Measurements from ENCODE around the gene PBX3. TPM values are rescaled to one million over a fixed set of nuclear protein-coding genes. Genes with fewer than 3 reads are reported as not detected.
A peak's percentile ranks its signal among the peaks of the same experiment; 100 is the strongest.
"Not testable (repeated sequence)": the region's sequence is repeated elsewhere in the genome, so short reads cannot be mapped to it uniquely, and the experiment has no call there.

The PBX3 gene
- total RNA-seq, 1 donor from 2014 or later, result 13.8 TPM

DNA sequence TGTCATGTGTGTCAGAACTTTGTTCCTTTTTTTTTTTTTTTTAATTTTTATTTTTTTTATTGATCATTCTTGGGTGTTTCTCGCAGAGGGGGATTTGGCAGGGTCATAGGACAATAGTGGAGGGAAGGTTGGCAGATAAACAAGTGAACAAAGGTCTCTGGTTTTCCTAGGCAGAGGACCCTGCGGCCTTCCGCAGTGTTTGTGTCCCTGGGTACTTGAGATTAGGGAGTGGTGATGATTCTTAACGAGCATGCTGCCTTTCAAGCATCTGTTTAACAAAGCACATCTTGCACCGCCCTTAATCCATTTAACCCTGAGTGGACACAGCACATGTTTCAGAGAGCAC, 32.0 kb downstream of the PBX3 start:
- not testable (repeated sequence) for ATAC-seq

DNA sequence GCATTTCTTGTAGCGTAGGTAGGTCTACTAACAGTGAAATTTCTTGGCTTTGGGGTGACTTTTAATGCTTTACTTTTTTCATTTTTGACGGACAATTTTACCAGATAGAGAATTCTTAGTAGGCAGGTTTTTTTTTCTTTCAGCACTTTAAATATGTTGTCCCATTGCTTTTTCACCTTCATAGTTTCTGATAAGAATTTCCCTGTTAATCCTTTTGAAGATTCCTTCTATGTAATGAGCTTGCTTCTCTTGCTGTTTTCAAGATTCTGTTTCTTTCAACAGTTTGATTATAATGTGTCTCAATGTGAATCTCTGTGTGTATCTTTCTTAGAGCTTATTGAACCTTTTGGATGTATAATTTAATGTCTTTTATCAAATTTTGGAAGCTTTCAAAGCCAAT, 35.5 kb downstream of the PBX3 start:
- ATAC-seq, result no peak

DNA sequence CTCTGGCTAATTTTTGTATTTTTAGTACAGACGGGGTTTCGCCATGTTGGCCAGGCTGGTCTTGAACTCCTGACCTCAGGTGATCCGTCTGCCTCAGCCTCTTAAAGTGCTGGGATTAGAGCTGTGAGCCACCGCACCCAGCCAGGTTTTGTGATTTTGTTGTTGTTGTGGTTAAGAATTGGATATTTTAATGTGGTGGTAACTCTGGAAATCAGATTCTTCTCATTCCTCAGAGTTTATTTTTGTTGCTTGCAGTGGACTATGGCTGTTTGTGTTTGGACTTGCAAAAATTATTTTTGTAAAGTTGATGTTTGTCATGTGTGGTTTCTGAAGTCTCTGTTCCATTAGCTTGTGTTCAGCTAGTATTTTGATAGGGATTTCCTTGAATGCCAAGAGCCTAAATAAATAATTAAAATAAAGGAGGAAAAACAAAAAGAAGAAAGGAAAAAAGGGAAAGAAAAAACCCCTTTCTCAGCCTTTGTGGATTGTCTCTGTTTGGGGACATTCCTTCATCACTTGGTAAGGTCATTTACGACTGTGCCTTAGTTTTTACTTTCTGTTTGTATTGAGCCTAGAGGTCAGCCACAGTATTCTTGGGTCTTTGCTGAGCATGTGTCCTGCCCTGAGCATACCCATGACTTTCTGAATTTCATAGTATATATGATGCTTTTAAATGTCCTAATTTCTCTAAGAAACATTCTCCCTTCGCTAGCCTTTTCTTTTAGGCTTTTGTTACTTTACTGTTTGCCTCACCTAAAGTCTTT, 37.3 kb downstream of the PBX3 start:
- ATAC-seq, result no peak

DNA sequence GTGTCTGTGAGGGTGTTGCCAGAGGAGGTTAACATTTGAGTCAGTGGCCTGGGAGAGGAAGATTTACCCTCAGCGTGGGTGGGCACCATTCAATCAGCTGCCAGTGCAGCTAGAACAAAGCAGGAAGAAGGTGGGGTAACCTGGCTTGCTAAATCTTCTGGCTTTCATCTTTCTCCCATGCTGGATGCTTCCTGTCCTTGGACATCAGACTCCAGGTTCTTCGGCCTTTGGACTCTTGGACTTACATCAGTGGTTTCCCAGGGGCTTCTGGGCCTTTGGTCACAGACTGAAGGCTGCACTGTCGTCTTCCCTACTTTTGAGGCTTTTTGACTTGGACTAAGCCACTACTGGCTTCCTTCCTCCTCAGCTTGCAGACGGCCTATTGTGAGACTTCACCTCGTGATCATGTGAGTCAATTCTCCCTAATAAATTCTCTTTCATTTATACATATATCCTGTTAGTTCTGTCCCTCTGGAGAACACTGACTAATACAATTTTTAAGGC, 38.1 kb downstream of the PBX3 start:
- ATAC-seq, result no peak

DNA sequence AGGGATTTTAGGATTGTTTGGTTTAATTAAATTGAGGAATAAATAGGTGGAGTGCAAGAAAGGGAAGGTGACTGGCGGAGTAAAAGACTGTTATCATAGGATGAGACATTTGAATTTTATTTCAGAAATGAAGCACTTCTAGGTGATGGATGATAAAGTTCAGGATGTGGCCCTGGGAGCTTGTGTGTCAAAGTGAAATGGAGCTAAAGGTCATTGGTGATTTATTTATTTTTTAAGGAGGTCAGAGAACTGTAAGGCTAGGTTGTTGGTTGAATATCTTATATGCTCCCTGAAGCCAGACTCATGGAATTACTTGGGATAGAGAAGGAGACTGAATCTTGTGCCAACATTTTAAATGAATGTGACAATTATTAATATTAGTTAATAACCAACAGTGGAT, 40.5 kb downstream of the PBX3 start:
- ATAC-seq, result no peak

DNA sequence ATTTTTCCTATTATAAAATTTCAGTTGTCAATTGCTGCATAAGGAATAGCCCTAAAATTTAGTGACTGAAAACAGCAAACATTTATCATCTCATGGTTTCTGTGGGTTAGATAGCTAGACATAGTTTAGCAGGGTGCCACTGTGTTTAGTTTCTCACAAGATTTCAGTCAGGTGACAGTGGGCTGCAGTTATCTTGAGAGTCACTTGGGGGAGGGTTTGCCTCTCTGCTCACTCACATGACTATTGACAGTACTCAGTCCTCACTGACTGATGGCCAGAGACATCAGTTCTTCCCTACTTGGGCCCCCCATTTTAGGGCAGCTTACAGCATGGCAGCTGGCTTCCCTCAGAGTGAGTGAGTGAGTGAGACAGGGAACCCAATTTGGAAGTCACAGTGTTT, 42.0 kb downstream of the PBX3 start:
- no peak for ATAC-seq

DNA sequence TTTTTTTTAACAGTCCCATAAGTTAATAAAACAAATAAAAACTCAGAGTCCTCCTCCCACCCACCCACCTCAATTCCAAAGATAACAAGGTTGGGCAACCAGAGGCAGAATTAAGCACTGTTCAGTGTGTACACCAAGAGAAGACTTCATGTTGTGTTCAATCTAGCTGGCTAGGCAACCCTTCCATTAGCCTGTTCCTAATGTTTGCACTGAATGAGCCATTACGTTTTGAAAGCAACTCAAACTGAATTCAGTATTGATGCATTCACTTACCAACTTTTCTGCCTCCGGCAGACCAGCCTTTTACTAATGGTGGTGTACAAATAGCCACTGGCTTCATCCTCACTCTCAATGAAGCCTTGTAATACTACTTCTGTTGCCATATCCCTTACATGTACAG, 47.5 kb downstream of the PBX3 start:
- no peak for ATAC-seq

DNA sequence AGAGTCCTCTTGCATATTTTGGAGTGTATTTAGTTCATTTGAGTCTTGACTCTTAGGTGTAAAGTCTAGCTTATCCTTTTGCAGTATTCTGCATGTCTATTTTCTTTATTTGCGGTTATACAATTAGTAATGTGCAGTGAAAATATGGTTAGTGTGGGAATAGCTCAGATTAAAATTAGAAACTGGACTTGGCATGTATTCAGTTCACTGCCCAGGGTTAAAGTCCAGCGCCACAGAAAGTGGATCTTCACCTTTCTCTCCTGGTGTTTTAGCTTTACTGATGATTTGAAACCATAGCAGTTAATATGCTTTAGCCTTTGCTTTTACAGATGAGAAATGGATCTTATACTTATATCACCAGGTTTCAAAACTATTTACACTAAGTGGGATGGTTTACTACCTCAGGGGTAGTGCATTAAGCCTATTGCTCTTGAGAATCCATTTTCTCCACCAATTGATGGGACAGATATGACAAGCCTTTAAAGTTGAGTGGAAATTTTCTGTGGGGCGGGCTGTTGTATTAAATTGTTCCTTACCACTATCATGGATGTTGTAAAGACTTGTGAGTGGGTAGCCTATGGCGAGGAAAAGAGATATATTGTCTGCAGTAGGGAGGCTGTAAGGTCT, 48.9 kb downstream of the PBX3 start:
- ATAC-seq, result no peak

DNA sequence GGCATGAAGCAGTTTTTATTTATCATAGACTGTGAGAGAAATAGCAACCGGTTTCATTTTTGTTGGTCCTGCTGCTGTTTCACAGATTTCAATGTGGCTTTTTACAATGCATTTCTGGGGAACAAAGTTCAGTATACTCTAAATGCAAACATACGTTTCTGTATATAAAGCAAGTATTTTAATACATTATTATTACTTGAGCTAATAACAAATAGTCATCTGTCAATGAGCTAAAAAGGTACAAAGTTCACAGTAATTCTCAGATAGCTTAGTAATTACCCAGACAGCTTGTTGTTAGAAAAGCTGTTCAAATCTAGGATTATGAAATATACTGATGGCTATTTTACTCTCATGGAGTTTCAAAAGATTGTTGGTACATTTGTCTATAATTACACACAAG, 50.8 kb downstream of the PBX3 start:
- no peak for ATAC-seq

DNA sequence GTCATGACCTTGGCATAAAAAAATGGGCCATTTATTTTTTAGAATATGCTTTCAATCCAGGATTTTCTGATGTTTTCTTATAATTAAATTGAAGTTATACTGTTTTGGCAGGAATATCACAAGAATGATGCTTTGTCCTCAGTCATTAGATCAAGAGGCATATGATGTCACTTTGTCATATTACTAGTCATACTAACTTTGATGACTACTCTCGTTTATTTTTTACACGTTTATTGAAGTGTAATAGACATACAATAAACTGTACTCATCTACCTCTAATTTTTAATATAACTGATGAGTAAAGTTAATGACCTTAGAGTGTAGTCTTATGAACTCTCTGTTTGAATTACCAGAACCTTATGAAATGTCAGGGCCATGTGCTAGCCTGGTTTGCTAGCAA, 56.4 kb downstream of the PBX3 start:
- ATAC-seq, result no peak

DNA sequence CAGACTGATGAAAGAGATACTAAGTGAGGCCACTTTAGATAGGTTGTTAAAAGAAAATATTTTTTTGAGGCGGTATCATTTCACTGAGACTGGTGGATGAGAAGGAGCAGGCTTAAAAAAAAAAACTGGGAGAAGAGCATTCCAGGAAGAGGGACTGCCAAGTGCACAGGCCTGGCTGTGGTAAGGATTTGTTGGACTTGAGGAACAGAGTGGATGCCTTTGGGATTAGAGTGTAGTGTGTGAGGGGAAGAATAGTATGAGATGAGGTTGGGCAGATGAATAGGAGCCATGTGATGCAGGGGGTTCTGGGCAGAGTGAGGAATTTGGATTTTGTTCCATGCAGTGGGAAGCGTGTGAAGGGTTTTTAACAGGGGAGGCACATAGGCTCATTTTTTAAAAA, 57.9 kb downstream of the PBX3 start:
- no peak for ATAC-seq

DNA sequence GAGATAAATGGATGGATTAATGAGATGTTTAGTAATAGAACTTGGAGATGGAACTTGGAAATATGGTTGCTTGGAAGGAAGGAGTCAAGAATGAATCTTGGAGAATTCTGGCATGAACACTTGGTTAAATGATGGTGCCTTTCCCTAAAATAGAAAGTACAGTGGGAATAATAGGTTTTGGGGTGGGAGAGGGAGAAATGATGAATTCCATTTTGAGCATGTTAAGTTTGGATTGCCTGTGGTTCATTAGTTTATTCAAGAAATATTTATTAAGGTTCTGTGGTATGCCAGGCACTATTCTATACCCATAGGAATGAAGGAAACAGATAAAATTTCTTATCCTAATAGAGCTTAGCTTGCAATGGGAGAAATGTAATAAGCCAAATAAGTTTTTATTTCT, 58.4 kb downstream of the PBX3 start:
- no peak for ATAC-seq

DNA sequence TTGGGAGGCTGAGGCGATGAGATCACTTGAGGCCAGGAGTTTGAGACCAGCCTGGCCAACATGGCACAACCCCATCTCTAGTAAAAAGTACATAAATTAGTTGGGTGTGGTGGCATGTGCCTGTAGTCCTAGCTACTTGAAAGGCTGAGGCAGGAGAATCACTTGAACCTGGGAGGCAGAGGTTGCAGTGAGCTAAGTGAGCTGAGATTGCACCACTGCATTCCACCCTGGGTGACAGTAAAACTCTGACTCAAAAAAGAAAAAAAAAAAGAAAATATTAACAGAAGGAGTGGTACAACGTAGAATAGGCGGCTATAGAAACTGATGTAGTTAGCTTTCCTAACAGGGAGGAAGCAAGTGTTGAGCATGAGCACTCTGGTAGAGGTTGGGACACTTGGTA, 59.9 kb downstream of the PBX3 start:
- no peak for ATAC-seq

DNA sequence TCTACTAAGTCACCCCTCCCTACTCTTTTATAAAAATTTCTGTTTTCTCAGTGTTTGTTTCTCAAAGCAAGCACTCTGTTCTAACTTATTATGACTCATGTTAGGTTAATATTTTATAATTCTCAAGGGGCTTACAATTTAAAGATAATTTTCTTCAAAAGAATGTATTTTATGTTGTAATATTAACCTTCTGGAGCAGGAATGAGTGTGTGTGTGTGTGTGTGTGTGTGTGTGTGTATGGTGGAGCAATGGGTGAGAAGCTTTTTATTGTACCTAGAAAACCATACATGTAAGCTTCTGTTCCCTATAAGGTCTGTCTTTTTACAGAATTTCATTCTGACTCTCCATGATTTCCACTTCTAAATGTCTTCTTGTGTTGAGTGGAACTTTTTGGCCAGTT, 63.0 kb downstream of the PBX3 start:
- no peak for ATAC-seq

DNA sequence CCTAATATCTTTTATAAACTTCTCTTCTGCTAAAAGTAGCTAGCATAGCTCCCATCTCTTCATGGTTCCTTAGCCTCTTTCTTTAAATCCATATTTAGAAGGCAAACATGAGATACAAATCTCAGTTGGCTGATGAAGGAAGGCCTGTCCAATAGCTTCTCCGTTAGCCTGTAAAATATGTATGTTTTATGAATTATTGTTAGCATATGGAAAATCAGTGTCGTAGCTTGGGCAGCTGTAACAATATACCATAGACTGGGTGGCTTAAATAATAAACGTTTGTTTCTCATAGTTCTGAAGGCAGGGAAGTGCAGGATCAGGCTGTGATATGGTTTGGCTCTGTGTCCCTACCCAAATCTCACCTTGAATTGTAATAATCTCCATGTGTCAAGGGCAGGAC, 63.8 kb downstream of the PBX3 start:
- ATAC-seq, result no peak

DNA sequence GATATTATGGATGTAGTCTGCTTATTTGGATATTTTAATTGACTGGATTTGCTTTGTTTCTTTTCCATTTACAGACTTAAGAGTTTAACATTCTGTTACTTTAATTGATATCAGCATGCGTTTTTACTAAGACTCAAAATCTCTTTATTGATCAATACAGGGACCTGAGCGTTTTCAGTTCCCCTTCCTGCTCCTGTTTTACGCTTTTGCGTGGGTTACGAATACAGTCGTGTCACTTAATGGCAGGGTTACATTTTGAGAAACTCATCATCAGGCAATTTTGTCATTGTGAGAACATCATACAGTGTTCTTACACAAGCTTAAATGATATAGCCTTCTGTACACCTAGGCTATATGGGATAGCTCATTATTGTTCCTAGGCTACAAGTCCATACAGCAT, 65.2 kb downstream of the PBX3 start:
- no peak for ATAC-seq

DNA sequence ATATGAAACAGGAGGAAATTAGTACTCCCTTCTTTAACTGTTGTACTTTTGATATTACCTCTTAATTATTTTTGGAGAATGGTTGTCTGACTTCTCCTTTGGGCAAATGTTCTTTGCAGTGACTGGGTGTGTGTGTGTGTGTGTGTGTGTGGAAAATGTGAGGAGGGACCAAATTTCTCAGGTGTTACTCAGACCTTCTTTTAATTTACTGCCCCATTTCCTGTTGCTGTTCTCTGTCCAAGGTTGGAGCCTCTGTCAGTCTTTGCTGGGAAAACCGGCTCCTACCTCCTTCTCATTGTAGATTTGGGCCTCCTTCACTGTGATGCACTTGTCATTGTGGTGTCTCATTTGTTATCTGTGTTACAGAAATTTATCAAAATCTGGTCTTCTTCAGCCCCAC, 68.4 kb downstream of the PBX3 start:
- peak; percentile 66 for ATAC-seq

DNA sequence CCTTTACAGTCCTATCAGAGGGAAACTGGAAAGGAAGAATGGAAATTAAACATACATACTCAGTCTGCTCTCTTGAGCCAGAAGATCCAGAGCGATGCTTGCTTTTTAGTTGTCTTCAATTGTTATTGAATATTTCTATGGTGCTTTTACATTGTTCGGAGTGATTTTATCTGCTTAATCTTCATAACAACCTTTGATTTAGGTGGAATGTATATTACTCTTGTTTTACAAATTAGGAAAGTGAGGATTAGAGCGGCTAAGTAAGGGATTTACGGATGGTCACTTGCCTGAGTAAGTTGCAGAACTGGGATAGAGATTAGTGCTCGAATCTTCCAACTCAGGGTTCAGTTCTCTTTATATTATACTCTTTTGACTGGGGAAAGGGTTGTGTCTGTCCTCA, 69.1 kb downstream of the PBX3 start:
- ATAC-seq, result no peak

DNA sequence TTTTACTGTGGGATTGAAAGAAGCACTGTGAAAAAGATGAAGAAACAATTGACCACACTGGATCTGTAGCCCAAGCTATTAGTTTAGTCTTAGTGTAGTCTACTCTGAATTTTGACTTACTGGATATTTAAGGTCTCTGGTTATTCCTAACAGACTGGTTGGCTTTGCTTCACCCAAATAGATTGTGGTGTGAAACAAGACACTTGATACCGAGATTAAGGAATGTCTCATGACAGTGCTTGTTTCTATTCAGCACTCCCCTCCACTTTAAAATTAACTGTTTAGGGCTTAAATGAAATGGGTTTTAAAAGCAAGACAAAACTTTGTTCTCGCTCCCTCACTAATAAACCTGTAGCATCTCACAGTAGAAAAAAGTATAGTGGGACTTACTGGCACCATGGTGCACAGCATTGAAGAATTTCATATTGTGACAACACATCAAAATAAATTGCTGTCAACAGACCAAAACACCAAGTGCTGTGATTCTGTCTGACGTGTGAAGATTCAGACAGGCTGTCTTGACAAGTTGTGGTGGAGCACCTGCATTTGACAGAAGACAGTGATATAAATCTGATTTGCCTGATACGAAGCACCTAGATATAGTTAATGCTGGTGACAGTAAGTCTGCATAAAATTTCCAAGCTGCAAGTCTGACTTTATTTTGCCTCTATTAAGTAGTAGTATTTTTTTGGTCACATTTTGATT, 73.1 kb downstream of the PBX3 start:
- no peak for ATAC-seq

DNA sequence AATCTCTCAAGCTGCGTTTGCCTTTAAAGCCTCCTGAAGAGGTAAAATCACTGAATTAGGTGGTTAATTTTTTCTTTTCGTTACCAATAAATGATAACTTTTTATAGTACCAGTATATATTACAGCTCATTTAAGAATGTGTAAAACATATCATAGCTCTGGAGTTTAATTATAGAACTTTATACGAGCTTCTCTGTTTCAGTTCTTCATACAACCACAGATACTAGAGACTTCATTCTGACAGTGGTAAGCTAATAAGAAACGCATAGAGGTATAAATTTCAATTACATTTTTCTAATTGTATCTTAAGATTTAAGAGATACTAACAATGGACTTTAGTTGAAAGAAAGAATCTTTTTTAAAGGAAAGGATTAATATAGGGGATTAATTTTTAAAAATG, 73.9 kb downstream of the PBX3 start:
- no peak for ATAC-seq

DNA sequence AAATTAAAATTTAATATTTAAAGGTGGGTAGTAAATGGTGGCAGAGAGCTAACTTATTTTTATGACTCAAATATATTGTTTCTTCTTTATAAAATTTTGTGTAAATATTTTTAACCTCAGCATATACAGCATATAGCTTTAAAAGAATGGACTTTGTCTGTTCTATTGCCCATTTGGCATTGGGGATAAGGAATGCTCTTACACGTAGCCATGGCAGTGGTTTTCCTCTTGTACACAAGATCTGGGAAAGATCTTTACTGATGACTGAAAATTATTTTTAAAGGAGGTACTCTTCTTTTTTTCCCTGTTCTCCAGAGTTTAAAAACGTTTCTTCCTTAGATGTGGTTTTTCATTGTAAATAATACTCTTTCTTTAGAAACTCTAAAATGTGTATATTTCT, 75.0 kb downstream of the PBX3 start:
- ATAC-seq, result no peak

DNA sequence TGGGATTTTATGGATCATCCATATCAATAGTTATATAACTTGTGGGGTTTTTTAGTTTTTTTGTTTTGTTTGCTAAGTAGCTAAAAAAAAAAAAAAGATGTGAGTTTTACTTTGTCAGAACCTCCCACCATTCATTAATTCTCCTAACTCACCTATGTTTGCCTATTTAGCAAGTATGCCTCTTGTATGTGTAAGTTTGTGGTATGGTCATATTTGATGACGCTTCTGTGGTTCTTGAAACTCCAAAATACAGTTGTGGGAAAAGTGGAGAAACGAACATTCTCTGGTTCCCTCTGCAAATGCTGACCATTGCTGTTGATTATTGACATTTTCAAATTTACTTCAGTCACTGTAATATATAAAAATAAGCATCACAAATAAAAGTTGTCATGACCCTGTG, 75.7 kb downstream of the PBX3 start:
- ATAC-seq, result no peak

DNA sequence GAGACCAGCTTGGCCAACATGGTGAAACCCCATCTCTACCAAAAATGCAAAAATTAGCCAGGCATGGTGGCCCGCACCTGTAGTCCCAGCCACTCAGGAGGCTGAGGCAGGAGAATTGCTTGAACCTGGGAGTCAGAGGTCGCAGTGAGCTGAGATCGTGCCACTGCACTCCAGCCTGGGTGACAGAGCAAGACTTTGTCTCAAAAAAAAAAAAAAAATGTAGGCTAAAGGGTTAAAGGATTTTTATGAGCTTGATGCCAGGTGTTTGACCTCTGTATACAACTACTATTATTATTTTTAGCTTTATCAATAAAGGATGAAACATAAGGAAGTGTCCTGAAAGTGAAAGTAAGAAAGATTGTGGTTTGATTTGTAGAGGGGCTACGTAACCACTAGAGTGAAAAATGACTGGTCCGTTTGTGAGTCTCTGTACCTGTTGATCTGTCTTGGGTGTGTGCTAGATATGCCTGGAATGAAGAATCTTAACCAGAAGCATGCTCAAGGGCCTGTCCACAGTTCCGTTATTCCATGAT, 76.8 kb downstream of the PBX3 start:
- peak; percentile 35 for ATAC-seq

DNA sequence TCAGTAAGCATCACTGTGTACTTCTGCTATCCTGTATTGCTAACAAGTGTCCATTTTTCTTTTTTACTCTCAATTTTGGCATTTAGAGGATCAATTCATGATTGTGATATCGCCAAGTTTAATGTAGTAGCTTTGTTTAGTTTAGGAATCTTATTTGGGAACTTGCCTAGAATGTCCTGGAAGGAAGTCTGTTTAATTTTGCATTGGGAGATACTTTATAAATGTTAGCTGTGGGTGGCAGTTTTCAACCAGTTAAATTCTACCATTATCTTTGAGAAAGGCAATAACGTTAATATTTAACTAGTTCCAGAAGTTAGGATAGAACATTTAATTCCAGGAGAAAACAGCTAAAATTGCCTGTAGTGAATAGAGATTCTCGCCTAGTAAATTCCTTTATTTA, 78.6 kb downstream of the PBX3 start:
- ATAC-seq, result no peak
